Panc1 (cell line): Measurements from ENCODE around the gene SYT9. TPM values are rescaled to one million over a fixed set of nuclear protein-coding genes. Genes with fewer than 3 reads are reported as not detected.

Experiments used
- ATAC-seq: fragments of 200-7000 bp; cut with Tn5 transposase; 2 replicates; pipeline ENCODE4 v1.9.1; 2020; ENCODE audit warnings: mild to moderate bottlenecking, moderate library complexity
- BruUV-seq: library from RNA; stranded (reverse); fragments of 400-500 nt; replicated peaks from 2 replicates; lab custom pipeline; 2021; lab: Mats Ljungman, UMichigan
- CTCF ChIA-PET: fragments of 300-600 bp; sonication (Branson Sonifier 250); formaldehyde crosslinking; loops from one replicate; lab custom pipeline; 2022; ENCODE audit warnings: antibody characterized with exemption; lab: Charles Lee
- POLR2A ChIA-PET: fragments of 300-600 bp; sonication (Branson Sonifier 250); formaldehyde crosslinking; loops from one replicate; lab custom pipeline; 2022; ENCODE audit warnings: antibody characterized with exemption; lab: Charles Lee
- DNase-seq: peaks from one replicate; pipeline ENCODE4 v3.0.0-alpha.2; 2010; ENCODE audit warnings: low read depth, low spot score
- H3K27ac ChIP-seq: 2 replicates; pipeline ENCODE4 v1.5.1; 2011; ENCODE audit warnings: mild to moderate bottlenecking, low read length, inconsistent platforms
- H3K27me3 ChIP-seq: fragments of 200-500 bp; sonication (Bioruptor generic); 2 replicates; pipeline ENCODE4 v1.6.0; 2014; ENCODE audit warnings: low read length, inconsistent platforms; ENCODE audit not compliant: control insufficient read depth, insufficient read depth
- H3K36me3 ChIP-seq: fragments of 200-500 bp; sonication (Bioruptor generic); 2 replicates; pipeline ENCODE4 v1.5.1; 2014; ENCODE audit warnings: inconsistent platforms, mild to moderate bottlenecking, low read length, moderate library complexity; ENCODE audit not compliant: control insufficient read depth, insufficient read depth
- H3K4me1 ChIP-seq: 2 replicates; pipeline ENCODE4 v1.5.1; 2011; ENCODE audit warnings: inconsistent platforms, mild to moderate bottlenecking, low read length, moderate library complexity; ENCODE audit not compliant: control insufficient read depth, insufficient read depth
- H3K4me3 ChIP-seq, 2 experiments: 2 replicates each; pipeline ENCODE4 v1.5.1; 2011 to 2012; ENCODE audit warnings: low read depth in 2 of 2, low read length in 2 of 2, mild to moderate bottlenecking in 2 of 2, inconsistent platforms in 1 of 2, moderate library complexity in 1 of 2
- H3K9me3 ChIP-seq: fragments of 200-500 bp; sonication (Bioruptor generic); 2 replicates; pipeline ENCODE4 v1.5.1; 2014; ENCODE audit warnings: low read depth, mild to moderate bottlenecking, inconsistent platforms, low read length, moderate library complexity; ENCODE audit not compliant: control insufficient read depth, insufficient read depth
- CTCF ChIP-seq: fragments of 450-650 bp; IDR thresholded peaks from 2 replicates; pipeline ENCODE4 v1.5.1; 2017; ENCODE audit warnings: mild to moderate bottlenecking
- POLR2AphosphoS5 ChIP-seq: IDR thresholded peaks from 2 replicates; pipeline ENCODE4 v1.6.1; 2012; ENCODE audit warnings: mild to moderate bottlenecking, low read depth, low read length, moderate library complexity
- REST ChIP-seq, 2 experiments: IDR thresholded peaks; 2 replicates each; pipeline ENCODE4 v1.6.1; 2011 to 2012; ENCODE audit warnings: low read depth in 2 of 2, control low read depth in 1 of 2, low read length in 1 of 2, mild to moderate bottlenecking in 1 of 2, moderate library complexity in 1 of 2; ENCODE audit not compliant: insufficient read depth in 1 of 2
- SIN3A ChIP-seq: IDR thresholded peaks from 2 replicates; pipeline ENCODE4 v1.6.1; 2012; ENCODE audit warnings: low read depth, mild to moderate bottlenecking, low read length, moderate library complexity, borderline replicate concordance; ENCODE audit not compliant: insufficient read depth
- TCF7L2 ChIP-seq: IDR thresholded peaks from 2 replicates; pipeline ENCODE4 v1.6.1; 2011; ENCODE audit warnings: mild to moderate bottlenecking, low read depth, low read length, inconsistent platforms
- in situ Hi-C: cut with HindIII; loops from 2 replicates; pipeline ENCODE4 v1.10.0; 2016; ENCODE audit warnings: low sequenced_read_pairs, low pct_unique_long_range_greater_than_20kb
- intact Hi-C: fragments of 100-400 bp; cut with micrococcal nuclease; formaldehyde crosslinking; loops from one replicate; pipeline ENCODE4 v1.10.0; 2022; ENCODE audit not compliant: unreplicated experiment
- total RNA-seq: library from RNA; stranded (reverse); gene quantifications from one replicate; pipeline ENCODE4 v1.2.1, GENCODE V29; 2021; ENCODE audit not compliant: unreplicated experiment

SYT9 gene
- total RNA-seq, 1 experiment from 2014 or later, result 3.7 TPM

GRCh38 chr11:7254731-7255291, 3.1 kb downstream of the SYT9 start:
- no peaks in the 10 kb centered on the region for H3K36me3 ChIP-seq
- H3K4me1 ChIP-seq, result no peaks in the 10 kb centered on the region
- peaks cover 10% of the 10 kb centered on the region for H3K27me3 ChIP-seq
- no peaks in the 10 kb centered on the region for H3K9me3 ChIP-seq
- DNase-seq, result no peak
- TF ChIP-seq POLR2AphosphoS5 (no peak), CTCF (no peak)
- intact Hi-C loops (no loop called here), in situ Hi-C loops (no loop called here)
- CTCF ChIA-PET, result no interaction called here
- ATAC-seq, result no peak
- H3K4me3 ChIP-seq, result no peak overlapping the region
- POLR2A ChIA-PET, result no interaction called here
- BruUV-seq, result no TSS peak
- H3K27ac ChIP-seq, result no peak overlapping the region

- BruUV-seq, result no TSS peak
- TF ChIP-seq SIN3A (no peak), REST (IDR thresholded peaks at IDR 0.05; ENCODE audit: insufficient read depth in 1 of 2, low read depth in 2 of 2, low read length in 1 of 2) (no peak), CTCF (no peak), POLR2AphosphoS5 (no peak), TCF7L2 (no peak)
- no peaks in the 10 kb centered on the region for H3K9me3 ChIP-seq
- no peak overlapping the region for H3K4me3 ChIP-seq
- peaks cover 10% of the 10 kb centered on the region for H3K27me3 ChIP-seq
- POLR2A ChIA-PET, result no interaction called here
- H3K27ac ChIP-seq, result no peak overlapping the region
- ATAC-seq (no peak), DNase-seq (no peak)
- no peaks in the 10 kb centered on the region for H3K36me3 ChIP-seq
- intact Hi-C loops, result no loop called here
- no peaks in the 10 kb centered on the region for H3K4me1 ChIP-seq
- in situ Hi-C loops, result no loop called here
- CTCF ChIA-PET, result no interaction called here
Observed at GRCh38 chr11:7256943-7257342, 5.2 kb downstream of the SYT9 start.
